NCI-H82 (cell line): ENCODE data around the gene RAP1GAP.

Experiments used
- DNase-seq: peaks from one replicate; lab custom pipeline; 2025; lab: John Stamatoyannopoulos, UW

Gene RAP1GAP

DNA sequence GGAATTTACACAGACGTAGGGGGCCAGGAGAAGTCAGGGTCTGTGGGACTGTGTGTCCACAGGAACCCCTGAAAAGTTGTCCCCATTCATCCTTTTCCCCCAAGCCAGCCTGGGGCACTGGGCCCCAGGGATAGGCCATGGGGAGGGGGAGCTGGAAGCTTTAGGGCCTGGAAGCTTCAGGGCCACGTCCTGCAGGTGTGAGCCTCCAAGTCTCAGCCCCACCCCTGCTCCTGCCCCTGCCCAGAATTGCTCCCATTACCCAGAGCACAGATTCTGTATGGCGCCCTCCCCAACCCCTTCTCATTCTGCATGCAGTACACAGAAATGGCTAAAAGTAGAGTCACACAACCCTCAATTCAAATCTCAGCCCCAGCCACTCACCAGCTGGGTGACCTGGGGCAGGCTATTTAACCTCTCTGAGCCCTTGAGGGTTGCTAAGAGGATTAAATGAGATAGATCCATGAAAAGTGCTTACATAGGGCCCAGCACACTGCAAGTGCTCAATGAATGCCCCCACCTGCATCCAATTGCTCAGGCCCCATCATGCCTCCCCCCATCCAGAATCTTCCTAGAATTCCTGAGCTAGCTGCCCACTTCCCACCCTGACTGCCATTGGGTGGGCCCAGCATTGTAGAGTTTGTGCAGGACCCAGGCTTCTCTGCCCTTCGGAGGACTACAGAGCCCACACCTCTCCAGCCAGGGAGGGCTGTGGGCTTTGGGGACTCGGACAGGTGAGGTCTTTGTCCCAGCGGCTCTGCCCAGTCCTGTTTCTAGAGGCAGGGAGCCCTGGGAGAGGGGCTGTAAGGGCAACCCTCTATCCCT lies 6.5 kb downstream of the RAP1GAP start:
- peak; percentile 26 for DNase-seq

DNA sequence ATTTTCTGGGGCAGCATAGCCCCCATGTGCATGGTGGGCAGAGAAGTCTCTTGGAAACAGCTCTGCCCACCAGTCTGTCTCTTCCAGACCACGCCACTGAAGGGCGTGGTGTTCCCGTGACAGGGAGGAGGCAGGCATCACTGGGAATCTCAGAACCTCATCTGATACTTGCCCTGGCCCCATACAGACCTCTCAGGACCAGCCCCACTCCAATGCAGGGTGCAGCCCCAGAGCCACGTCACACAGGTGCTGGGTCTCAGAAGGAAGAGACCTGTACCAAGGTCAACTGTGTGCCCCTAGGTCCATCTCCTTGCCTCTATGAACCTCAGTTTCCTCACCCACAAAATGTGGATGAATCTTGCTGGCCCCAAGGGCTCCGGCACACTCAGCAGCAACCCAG lies 7.3 kb downstream of the RAP1GAP start:
- DNase-seq = no peak

DNA sequence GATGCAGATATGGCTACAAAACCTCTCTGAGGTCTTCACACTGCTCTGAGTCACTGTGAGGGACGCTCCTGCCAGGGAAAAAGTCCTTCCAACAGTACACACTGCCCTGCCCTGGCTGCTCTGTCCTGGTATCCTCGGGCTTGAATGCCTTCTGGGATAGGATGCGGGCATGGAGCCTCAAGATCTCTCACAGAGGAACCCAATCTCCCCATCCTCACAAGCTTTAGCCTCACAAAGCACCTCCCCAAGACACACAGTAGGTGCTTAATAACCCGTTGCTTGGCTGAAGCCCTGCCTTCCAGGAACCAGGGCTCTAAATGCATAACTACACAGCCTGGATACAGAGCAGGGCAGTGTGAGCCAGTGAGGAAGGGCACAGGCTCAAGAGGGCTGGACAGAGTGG lies 9.2 kb downstream of the RAP1GAP start:
- no peak for DNase-seq

DNA sequence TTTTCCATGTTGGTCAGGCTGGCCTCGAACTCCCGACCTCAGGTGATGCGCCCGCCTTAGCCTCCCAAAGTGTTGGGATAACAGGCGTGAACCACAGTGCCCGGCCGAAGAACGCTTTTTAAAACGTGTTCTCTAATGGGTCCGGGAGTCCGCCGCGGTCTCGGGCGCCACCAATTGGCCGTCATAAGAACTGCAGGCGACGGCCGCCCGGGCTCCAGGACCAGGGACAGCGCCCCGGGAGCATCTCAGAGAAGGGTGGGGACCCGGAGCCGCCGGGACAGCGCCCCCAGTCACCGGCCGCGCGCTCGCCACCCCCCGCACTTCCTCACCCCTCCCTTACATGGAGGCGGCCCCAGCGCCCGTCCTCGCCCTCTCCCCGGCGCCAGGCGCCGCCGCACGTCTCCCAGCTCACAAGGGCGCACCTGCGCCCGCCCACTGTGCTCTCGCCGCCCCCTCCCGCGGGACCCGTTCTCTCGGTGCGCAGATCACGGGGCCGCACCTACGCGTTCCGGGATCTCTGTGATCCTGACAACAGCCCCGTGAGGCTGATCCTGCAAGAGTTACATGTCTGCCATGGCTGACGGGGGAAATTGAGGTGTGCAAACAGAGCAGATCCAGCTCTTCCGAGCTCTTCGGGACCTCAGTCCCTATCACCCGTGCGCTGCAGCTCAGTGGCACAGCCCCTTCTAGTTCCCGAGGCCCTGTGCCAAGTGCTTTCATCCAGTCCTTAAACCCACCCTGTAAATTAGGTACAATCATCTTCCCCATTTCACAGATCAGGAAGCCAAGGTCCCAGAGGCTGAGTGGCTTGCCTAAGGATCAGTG lies 9.8 kb downstream of the RAP1GAP start:
- DNase-seq = peak; percentile 77

DNA sequence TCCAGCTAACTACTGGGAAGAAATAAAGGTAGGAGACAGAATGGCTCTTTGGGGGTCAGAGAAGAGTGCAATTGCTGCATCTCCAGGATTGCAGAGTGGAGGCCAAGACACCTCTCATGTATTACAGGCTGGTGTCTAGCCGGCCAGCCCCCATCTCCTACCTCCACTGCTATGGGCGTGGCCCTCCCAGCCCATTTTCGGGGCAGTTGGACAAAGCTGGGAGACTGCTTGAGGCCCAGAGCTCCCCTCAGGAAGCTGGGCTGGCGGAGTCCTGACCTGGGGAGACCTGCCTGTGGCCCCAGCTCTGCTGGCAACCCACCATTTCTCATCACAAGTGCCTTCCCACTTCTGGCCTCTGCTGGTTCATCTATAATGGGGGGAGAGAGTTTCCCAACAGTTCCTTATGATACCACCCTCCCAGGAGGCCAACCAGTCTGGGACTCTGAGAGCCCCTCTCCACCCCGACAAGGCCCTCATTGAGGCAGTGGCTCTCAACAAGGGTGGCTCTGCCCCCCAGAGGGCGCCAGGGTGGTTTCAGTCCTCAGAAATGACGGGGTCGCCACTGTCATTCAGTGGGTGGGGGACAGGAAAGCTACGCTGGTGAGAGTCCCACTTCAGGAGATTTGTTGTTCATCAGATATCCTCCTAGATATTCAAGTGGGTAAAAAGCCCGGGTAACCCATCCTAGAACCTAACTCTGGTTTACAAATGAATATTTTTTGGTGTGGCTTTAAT lies 11.5 kb downstream of the RAP1GAP start:
- no peak for DNase-seq

DNA sequence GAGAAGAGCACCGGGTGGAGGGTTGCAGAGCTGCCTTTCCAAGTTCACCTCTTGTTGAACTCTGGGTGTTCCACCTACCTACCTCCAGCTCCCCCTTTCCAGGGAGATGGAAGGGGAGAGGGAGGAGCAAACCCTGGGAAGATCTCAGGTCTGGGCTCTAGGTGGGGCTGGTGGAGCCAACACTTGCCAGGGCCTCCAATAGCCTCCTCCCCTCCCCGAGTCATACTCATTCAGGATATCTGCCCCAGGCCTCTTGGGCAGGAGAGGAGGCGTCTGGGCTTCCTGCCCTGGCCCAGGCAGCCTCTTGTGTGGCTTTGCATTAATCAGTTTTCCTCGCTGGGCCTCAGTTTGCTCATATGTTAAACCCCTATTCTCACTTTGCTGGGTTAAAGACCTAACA lies 13.4 kb downstream of the RAP1GAP start:
- peak; percentile 65 for DNase-seq

DNA sequence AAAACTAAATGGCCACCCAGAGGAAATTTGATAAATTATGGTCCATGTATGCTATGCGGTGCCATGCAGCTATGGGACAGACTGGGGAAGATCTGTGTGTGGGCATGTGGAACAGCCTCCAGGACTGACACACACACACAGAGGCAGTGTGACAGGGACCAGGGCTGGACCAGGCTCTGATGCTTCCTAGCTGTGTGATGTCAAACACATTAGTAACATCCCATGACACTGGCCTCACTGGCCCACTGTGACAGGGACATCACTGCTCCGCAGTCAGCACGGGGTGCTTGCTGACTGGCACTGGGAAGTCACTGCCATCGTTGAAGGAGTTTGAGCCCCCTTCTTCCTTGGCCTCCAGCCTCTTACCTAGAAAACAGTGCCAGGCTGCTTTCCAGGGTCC lies 13.9 kb downstream of the RAP1GAP start:
- no peak for DNase-seq

DNA sequence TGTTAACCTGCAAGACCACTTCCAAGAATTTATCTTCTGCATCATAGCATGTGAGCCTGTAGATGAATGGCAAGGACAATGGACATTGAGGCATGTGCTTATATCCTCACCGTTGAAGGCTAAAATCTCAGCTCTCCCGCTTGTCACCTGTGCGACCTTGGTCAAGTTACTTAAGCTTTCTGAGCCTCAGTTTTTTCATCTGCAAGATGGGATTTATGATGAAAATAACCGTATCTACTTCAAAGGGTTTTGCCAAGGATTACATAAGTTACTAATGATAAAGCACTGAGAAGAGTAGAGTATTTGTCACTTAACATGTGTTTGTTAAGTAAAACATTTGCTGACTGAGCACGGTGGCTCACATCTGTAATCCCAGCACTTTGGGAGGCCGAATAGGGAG lies 14.9 kb downstream of the RAP1GAP start:
- no peak for DNase-seq

DNA sequence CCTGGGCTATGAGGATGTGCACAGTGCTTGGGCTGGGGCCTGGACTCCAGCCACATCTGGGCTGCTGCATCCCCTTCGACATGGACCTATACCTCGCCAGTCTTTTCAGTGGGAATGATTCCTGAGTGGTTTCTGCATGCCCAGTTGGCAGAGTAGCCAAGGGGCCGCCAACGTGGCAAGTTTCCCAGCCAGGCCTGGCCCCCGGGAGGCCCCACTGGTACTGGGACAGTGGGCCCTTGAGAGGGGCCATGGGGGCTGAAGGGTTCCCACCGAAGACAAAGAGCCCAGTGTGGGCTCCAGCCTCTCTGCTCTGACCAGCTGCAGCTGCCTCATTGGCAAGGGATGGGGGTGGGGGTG lies 15.4 kb downstream of the RAP1GAP start:
- no peak for DNase-seq

DNA sequence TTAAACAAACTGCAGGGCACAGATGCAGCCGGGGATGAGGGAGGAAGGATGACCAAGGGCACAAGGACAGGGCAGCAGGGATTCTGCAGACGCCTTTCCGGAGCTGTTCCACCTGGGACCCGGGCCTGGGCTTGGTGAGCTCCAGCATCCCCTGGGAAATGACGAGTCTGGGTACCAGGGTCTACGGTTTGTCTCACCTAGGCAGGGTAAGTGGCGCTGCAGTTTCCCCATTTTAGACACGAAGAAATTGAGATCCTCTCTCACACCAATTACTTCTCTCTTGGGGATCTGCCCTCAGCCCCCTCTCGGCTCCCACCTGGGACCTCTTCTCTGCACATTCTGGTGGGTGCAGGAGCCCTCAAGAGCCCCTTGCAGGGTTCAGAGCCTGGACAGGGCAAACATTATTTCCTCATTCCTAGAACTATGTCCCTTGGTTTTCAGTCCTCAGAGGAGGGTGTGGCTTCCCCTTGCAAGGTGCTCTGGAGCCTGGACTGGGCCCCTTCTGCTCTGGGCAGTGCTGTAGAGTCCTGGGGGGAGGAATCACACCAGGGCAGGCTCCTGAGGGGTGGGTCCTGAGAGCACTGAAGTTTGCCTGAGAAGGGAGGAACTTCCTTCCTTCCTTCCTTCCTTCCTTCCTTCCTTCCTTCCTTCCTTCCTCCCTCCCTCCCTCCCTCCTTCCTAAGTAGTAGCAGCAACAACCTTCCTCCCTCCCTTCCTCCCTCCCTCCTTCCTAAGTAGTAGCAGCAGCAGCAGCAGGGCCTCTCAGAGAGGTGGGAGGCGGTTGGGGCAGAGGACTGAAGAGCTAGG lies 16.0 kb downstream of the RAP1GAP start:
- no peak for DNase-seq

DNA sequence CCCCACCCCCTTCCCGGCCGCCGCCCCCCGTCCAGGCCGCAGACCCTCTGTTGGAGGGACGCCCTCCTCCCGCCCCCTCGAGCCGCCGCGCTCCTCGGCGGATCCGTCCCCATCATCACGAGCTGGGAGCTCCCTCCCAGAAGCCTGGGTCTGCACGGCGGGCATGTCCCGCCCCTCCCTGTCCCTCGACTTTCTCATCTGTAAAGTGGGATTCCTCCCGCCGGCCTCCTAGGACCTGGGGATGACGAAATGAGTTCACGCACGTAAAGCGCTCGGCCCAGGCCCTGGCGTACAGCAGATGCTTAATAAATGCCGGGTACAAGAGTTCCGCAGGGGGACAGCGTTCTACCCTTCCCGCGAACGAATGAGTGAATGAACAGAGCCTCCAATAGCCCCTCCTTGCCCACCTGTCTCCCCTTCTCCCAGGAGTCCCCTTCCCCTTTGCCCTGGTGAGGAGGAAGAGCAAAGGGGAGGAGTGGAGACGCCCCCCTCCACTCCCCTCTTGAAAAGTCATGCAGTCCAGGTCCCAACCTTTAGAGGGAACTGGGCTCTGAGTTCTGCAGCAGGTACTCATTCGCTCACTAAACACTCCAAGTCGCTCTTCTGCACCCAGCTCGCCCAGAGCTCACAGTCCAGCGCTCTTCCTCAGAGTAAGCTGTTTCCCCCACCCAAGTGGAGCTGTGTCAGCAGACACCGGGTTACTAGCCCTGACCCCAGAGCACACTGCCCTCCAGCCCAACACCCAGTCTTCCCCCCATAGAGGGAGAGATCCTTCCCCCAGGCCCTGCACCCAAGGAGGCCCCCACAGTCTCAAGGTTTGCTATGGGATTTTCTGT lies 16.8 kb downstream of the RAP1GAP start:
- no peak for DNase-seq

DNA sequence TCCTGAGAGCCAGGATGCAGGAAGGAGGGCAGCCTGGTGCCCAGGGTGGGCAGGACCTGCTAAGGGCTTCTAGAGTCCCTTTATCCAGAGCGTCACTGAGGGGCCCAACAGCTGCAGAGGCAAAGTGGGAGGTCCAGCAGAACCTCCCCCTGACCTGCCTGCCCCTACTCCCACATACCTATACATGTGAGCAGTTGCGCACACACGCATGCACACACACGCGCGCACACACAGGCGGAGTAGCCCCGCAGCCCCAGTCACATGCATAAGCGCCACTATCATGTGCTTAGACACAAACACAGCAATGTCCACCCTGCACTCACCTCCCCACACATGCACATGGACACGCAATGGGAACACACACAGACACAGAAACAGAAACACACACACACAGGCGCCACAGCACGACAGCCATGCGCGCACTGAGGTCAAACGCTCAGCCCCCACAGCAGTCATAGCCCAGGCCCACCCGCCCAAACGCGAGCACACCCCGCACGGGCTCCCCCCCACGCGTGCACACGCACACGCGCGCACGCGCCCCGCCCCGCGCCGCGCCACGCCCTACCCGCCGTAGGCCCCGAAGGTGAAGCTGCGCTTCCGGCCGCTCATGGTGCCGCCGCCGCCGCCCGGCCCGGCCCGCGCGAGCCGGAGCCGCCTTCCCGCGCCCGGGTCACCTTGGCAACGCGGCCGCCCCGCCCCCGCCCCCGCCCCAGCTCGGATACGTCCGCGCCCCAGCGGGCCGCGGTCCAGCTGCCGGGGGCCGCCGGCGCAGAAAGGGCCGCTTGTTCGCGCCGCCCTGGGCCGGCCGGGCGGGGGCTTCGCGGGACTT lies 17.7 kb downstream of the RAP1GAP start:
- peak; percentile 72 for DNase-seq

DNA sequence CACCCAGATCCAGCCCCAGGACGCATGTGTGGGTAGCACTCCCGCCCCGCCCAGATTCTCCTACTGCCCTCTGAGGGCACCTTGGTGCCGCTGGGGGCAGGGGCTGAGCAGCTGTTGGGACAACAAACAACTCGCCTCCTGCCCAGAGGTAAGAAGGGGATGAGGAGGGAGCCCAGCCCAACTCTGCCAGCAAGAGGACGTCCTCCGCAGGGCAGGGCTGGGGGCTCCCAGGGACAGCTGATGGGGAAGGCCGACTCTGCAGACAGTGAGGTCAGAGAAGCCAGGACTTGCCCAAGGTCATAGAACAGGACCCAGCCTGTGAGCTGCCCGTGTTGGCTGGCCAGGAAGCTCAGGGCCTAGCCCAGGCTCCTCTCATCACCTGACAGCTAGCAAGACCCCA lies 18.8 kb downstream of the RAP1GAP start:
- no peak for DNase-seq

DNA sequence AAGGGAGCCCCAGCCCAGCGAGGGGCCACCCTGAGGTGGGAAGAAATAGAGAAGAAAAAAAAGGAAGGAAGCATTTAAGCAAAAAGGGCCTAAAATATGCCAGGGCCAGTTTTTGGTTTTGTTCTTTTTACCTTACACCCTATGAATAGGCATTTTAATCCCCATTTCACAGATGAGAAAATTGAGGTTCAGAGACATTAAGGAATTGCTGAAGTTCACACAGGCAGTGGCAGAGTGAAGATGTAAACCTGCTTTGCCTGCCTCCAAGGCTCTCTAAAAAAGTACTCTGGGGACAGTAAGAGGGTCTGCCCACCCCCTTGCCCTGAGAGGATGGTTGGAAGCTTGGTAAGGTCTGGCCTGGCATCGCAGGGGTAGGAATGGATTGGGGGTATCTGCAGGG lies 19.8 kb downstream of the RAP1GAP start:
- DNase-seq = no peak

DNA sequence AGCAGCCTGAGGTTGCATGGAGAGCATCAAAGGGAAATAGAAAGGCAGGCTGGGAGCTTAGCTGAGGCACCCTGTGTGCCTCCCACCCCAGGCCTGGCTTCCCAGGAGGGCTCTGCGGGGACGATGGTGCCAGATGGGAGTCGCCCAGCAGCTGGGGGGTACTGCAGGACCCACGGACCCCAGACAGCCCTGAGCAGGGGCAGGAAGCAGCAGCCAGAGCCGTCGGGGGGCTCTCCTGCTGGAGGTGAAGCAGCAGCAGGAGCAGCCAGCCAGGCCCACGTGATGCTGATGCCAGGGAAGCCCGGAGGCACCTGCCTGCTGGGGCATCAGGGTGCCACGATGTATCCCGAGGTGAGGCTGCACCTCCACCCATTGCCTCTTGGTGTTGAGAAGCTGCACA lies 20.4 kb downstream of the RAP1GAP start:
- DNase-seq = no peak

DNA sequence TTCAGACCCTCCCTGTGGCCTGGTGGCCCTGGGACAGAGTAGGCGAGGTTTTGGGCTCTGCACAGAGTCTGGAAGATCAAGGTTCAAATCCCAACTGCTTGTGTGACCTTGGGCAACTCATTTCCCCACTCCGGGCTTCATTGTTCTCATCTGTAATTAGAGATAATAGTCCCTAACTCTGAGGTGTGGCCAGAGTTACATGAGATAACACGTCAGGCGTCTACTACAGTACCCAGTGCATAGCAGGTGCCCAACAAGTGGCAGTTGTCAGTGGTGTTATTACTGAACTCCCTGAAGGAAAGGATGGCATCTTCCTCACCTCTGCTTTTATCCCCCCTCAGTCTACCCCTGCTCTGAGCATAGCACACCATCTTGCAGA lies 20.8 kb downstream of the RAP1GAP start:
- DNase-seq = no peak

DNA sequence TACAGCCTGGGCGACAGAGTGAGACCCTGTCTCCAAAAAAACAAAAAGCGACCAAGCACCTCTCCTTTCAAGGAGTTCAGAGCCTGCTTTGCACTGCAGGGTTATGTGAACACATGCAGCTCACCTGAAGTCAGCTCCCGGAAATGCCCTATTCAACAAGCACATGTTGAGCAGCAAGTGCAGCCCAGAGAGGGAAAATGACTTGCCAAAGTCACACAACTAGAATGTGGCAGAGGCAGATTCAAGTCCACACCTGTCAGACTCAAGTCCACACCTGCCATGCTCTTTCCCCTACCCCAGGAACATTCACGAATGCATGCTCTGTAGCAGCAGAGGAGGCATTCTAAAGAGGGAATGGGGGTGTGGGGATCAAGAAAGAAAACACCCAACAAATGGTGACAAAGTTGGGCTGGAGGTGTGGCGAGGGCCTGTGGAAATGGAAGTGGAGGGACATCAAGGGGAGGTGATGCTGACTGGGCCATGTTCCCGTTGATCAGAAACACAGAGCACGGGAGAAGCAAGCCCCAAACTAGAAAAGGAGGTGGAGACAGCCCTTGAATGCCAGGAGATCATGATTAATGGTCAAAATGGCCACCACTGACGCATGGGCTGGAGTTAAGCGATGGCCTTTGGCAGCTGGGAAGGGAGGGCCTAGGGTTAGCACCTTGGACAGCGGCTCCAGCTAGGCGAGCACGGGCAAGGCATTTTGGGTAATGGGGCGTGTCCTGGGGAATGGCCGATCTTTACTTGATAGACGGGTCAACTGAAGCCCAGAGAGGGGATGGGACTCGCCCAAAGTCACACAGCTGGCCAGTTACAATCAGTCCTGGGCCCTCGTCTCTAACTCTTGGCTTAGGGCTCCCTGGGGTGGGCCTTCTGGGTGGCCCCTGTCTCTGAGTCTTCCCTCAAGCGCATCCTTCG lies 21.5 kb downstream of the RAP1GAP start:
- DNase-seq = peak; percentile 37

DNA sequence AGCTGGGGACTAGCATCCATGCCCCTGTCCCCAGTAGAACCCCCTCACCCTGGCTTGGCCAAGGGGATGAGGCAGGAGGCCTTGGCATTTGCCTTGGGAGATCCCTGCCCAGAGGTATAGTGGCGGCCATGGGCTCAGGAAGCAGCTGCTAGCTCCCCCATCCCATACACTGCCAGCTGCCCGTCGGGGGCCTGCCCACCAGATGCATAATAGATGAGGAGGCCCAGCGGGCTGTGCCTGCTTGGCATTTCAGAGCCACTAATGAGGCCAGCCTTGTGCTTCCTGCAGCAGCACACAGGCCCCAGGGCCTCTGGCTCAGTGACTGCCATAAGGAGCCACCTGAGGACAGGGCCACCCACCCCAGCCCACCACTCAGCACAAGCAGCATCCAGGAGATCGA lies 23.6 kb downstream of the RAP1GAP start:
- DNase-seq = no peak

DNA sequence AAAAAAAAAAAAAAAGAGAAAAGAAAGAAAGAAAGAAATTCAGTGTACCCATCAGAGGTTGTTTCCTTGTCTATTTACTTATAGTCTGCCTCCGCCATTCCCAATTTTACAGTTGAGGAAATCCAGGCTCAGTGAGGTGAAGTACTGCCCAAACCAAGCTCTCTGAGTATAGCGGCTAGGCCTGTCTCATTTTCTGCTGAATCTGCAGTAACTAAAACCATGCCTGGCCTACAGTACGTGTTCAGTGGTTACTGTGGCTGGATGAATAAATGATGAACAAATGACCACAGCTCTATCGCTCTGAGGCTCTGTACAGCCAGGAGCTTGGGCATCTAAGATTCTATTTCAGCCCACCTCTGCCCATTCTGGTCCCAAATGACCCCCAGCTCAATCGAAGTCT lies 24.3 kb downstream of the RAP1GAP start:
- no peak for DNase-seq
